ENCODE results near the gene L1CAM.

- TF ChIP-seq POLR2AphosphoS5 (IDR thresholded peaks at IDR 0.05; ENCODE audit: low read depth, low read length) (no peak), REST (IDR thresholded peaks at IDR 0.05; ENCODE audit: insufficient read depth in 1 of 2, low read depth in 2 of 2, low read length in 2 of 2) (no peak), TAF1 (IDR thresholded peaks at IDR 0.05; ENCODE audit: borderline replicate concordance, insufficient read depth, low read length) (no peak), FOXP2 (optimal IDR thresholded peaks at IDR 0.05; ENCODE audit: borderline replicate concordance, extremely low read depth, extremely low read length, insufficient read depth) (no peak), SIN3A (IDR thresholded peaks at IDR 0.05; ENCODE audit: borderline replicate concordance, insufficient read depth, low read length) (no peak)
Measured at GRCh38 chrX:153927672-153927921, 41.6 kb upstream of the L1CAM start.
